Measurements from ENCODE around the gene R3HDM4. TPM values are rescaled to one million over a fixed set of nuclear protein-coding genes. Genes with fewer than 3 reads are reported as not detected.

The R3HDM4 gene
- total and polyA plus RNA-seq, 9 of the 15 experiments (the other 6 are each of a cell fraction or from before 2014, with no cell fraction given) = 3.2 to 154 (median 59.0) TPM

DNA sequence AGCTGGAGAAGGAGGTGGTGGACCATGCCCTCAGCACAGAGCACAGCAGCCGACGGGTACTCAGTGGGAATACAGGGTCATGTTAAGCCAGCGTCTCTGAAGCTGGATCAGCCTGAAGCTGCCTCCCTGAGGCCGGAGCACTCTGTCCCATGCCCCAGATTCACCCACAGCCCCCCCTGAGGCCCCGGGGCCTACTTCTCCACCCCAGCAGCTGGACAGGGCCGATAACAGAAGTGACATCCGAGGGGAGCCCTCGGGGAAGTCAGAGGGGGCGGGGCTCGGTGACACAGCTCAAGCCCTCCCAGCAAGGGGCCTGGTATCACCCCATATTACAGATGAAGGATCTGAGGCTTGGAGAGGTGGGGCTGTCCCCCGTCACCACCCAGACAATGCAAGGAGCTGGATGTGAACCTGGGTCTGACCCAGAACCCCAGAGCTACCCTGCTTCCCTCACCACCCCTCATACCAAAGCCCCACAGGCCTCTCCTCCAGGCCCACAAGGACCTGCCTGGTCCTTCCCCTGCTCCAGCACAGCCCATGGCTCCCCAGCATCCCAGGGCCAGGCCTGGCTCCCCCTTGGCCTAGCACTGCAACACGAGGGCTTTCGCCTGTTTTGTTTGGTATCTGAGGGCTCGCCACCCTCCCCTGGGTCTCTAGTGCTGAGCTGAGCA, 5.7 kb downstream of the R3HDM4 start (continued):
- TF ChIP-seq ESRRA (IDR thresholded peaks at IDR 0.05; ENCODE audit: borderline replicate concordance, low read depth) = peak; percentile 55
- TF ChIP-seq KLF6 (CRISPR knock-in tag; IDR thresholded peaks at IDR 0.05; ENCODE audit: borderline replicate concordance) = peak; percentile 39; the same call in 1 of the 2 replicates
- TF ChIP-seq, protein P1, sequence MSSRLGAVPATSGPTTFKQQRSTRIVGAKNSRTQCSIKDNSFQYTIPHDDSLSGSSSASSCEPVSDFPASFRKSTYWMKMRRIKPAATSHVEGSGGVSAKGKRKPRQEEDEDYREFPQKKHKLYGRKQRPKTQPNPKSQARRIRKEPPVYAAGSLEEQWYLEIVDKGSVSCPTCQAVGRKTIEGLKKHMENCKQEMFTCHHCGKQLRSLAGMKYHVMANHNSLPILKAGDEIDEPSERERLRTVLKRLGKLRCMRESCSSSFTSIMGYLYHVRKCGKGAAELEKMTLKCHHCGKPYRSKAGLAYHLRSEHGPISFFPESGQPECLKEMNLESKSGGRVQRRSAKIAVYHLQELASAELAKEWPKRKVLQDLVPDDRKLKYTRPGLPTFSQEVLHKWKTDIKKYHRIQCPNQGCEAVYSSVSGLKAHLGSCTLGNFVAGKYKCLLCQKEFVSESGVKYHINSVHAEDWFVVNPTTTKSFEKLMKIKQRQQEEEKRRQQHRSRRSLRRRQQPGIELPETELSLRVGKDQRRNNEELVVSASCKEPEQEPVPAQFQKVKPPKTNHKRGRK (tag; IDR thresholded peaks at IDR 0.05) = no peak
- no peak for TF ChIP-seq RFX5 (IDR thresholded peaks at IDR 0.05; ENCODE audit: low read depth, low read length)
- peak; percentile 81 for TF ChIP-seq ZFX (CRISPR knock-in tag; IDR thresholded peaks at IDR 0.05)
- TF ChIP-seq TCF3 (CRISPR knock-in tag; IDR thresholded peaks at IDR 0.05) = peak; percentile 99
- TF ChIP-seq, protein P2, sequence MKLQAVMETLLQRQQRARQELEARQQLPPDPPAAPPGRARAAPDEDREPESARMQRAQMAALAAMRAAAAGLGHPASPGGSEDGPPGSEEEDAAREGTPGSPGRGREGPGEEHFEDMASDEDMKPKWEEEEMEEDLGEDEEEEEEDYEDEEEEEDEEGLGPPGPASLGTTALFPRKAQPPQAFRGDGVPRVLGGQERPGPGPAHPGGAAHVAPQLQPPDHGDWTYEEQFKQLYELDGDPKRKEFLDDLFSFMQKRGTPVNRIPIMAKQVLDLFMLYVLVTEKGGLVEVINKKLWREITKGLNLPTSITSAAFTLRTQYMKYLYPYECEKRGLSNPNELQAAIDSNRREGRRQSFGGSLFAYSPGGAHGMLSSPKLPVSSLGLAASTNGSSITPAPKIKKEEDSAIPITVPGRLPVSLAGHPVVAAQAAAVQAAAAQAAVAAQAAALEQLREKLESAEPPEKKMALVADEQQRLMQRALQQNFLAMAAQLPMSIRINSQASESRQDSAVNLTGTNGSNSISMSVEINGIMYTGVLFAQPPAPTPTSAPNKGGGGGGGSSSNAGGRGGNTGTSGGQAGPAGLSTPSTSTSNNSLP (IDR thresholded peaks at IDR 0.05; ENCODE audit: borderline replicate concordance, low read depth, low read length) = peak; percentile 47; the same call in 1 of the 2 replicates
- no peak for TF ChIP-seq KDM2B (CRISPR knock-in tag; IDR thresholded peaks at IDR 0.05)
- TF ChIP-seq NFYB (IDR thresholded peaks at IDR 0.05; ENCODE audit: extremely low read depth, insufficient read length) = no peak
- TF ChIP-seq MCM7 (IDR thresholded peaks at IDR 0.05) = no peak
- no peak for TF ChIP-seq ZZZ3 (IDR thresholded peaks at IDR 0.05)
- peak; percentile 38 for TF ChIP-seq POU5F1 (IDR thresholded peaks at IDR 0.05; ENCODE audit: borderline replicate concordance, low read depth, low read length, partially characterized antibody)
- TF ChIP-seq, protein P3, sequence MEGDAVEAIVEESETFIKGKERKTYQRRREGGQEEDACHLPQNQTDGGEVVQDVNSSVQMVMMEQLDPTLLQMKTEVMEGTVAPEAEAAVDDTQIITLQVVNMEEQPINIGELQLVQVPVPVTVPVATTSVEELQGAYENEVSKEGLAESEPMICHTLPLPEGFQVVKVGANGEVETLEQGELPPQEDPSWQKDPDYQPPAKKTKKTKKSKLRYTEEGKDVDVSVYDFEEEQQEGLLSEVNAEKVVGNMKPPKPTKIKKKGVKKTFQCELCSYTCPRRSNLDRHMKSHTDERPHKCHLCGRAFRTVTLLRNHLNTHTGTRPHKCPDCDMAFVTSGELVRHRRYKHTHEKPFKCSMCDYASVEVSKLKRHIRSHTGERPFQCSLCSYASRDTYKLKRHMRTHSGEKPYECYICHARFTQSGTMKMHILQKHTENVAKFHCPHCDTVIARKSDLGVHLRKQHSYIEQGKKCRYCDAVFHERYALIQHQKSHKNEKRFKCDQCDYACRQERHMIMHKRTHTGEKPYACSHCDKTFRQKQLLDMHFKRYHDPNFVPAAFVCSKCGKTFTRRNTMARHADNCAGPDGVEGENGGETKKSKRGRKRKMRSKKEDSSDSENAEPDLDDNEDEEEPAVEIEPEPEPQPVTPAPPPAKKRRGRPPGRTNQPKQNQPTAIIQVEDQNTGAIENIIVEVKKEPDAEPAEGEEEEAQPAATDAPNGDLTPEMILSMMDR (IDR thresholded peaks at IDR 0.05 in 2 of 3, conservative IDR thresholded peaks at IDR 0.05 in 1 of 3; ENCODE audit: insufficient read depth in 2 of 3, low read depth in 1 of 3, low read length in 3 of 3) = peak in 2 of 3 experiments; percentile 14 to 32; a peak in 3 of 6 replicates
- no peak for TF ChIP-seq ZNF197 (CRISPR knock-in tag; IDR thresholded peaks at IDR 0.05; ENCODE audit: low read depth)
- TF ChIP-seq ADNP (tag; IDR thresholded peaks at IDR 0.05) = peak; percentile 88
- TF ChIP-seq FOXA3 (CRISPR knock-in tag; conservative IDR thresholded peaks at IDR 0.05 in 1 of 2, IDR thresholded peaks at IDR 0.05 in 1 of 2) = peak in 1 of 2 experiments; percentile 67; a peak in 1 of 4 replicates
- TF ChIP-seq, protein P4, sequence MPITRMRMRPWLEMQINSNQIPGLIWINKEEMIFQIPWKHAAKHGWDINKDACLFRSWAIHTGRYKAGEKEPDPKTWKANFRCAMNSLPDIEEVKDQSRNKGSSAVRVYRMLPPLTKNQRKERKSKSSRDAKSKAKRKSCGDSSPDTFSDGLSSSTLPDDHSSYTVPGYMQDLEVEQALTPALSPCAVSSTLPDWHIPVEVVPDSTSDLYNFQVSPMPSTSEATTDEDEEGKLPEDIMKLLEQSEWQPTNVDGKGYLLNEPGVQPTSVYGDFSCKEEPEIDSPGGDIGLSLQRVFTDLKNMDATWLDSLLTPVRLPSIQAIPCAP (CRISPR knock-in tag; IDR thresholded peaks at IDR 0.05; ENCODE audit: borderline replicate concordance) = no peak
- TF ChIP-seq HNRNPUL1 (IDR thresholded peaks at IDR 0.05; ENCODE audit: low read length) = no peak
- TF ChIP-seq, protein P5, sequence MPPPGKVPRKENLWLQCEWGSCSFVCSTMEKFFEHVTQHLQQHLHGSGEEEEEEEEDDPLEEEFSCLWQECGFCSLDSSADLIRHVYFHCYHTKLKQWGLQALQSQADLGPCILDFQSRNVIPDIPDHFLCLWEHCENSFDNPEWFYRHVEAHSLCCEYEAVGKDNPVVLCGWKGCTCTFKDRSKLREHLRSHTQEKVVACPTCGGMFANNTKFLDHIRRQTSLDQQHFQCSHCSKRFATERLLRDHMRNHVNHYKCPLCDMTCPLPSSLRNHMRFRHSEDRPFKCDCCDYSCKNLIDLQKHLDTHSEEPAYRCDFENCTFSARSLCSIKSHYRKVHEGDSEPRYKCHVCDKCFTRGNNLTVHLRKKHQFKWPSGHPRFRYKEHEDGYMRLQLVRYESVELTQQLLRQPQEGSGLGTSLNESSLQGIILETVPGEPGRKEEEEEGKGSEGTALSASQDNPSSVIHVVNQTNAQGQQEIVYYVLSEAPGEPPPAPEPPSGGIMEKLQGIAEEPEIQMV (tag; conservative IDR thresholded peaks at IDR 0.05; ENCODE audit: low read depth) = no peak

Measured in K562 (cell line).